ENCODE measurements around the gene WFDC1. TPM values are rescaled to one million over a fixed set of nuclear protein-coding genes. Genes with fewer than 3 reads are reported as not detected.

Gene WFDC1
- total and polyA plus RNA-seq, 2 of the 4 experiments (the other 2 are of a cell fraction): 4.7 to 6.8 TPM

- Histone ChIP-seq H3K9ac (ENCODE audit: low read depth, low read length) (no peak overlapping the region), H4K8ac (ENCODE audit: low read depth in 2 of 2, low read length in 2 of 2) (no peak overlapping the region), H3K4me1 (ENCODE audit: control insufficient read depth, insufficient read depth, low read length) (no peaks in the 10 kb centered on the region), H3K56ac (ENCODE audit: extremely low read depth, insufficient read depth, low read length) (no peak overlapping the region), H3K27me3 (ENCODE audit: control insufficient read depth, insufficient read depth, low read length) (peaks cover 38% of the 10 kb centered on the region), H2AK9ac (replicated peaks; ENCODE audit: low read depth, low read length, poor library complexity) (no peak overlapping the region), H2AFZ (replicated peaks; ENCODE audit: low read length, poor library complexity) (peak overlapping the region; percentile 56), H3K4ac (ENCODE audit: low read depth, low read length) (no peak overlapping the region), H4K5ac (ENCODE audit: low read depth, low read length) (no peak overlapping the region), H3K4me3 (ENCODE audit: insufficient read depth, low read depth, low read length) (no peak overlapping the region), H3K79me1 (ENCODE audit: low read depth in 1 of 2, low read length in 2 of 2) (no peaks in the 10 kb centered on the region), H2BK15ac (ENCODE audit: low read depth, low read length) (no peak overlapping the region), H2AK5ac (ENCODE audit: low read depth, low read length) (no peak overlapping the region), H2BK5ac (ENCODE audit: low read depth, low read length, poor library complexity, severe bottlenecking) (no peak overlapping the region), H3K23ac (ENCODE audit: low read depth, low read length) (no peak overlapping the region), H3K18ac (ENCODE audit: low read depth, low read length) (no peak overlapping the region), H4K20me1 (ENCODE audit: insufficient read depth, low read length) (no peaks in the 10 kb centered on the region), H3K36me3 (ENCODE audit: control insufficient read depth, insufficient read depth, low read length) (no peaks in the 10 kb centered on the region), H3K14ac (replicated peaks; ENCODE audit: low read depth, low read length) (no peak overlapping the region), H3K9me3 (ENCODE audit: control insufficient read depth, insufficient read depth, low read length) (peaks cover 3% of the 10 kb centered on the region), H3K4me2 (ENCODE audit: low read depth, low read length) (no peak overlapping the region), H2BK120ac (ENCODE audit: low read depth, low read length) (no peak overlapping the region), H2BK20ac (ENCODE audit: low read depth, low read length) (no peak overlapping the region), H3K9me1 (ENCODE audit: insufficient read depth, low read length) (0 out of 2 replicates have a peak, but pooled peaks cover 2% of the 10 kb centered on the region), H3K27ac (ENCODE audit: insufficient read depth, low read length) (no peak overlapping the region), H4K91ac (ENCODE audit: insufficient read depth, low read depth, low read length) (no peak overlapping the region)
- peak; percentile 40; the same call in 1 of the 2 replicates for TF ChIP-seq CEBPB (IDR thresholded peaks at IDR 0.05; ENCODE audit: low read depth, low read length)
- no peak for TF ChIP-seq BHLHE40 (IDR thresholded peaks at IDR 0.05; ENCODE audit: low read depth, low read length)
- TF ChIP-seq, protein P1, sequence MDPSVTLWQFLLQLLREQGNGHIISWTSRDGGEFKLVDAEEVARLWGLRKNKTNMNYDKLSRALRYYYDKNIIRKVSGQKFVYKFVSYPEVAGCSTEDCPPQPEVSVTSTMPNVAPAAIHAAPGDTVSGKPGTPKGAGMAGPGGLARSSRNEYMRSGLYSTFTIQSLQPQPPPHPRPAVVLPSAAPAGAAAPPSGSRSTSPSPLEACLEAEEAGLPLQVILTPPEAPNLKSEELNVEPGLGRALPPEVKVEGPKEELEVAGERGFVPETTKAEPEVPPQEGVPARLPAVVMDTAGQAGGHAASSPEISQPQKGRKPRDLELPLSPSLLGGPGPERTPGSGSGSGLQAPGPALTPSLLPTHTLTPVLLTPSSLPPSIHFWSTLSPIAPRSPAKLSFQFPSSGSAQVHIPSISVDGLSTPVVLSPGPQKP (IDR thresholded peaks at IDR 0.05; ENCODE audit: borderline replicate concordance, low read depth, low read length): no peak
- TF ChIP-seq RAD21 (IDR thresholded peaks at IDR 0.05; ENCODE audit: low read length): no peak
- TF ChIP-seq FOS (IDR thresholded peaks at IDR 0.05; ENCODE audit: low read depth, low read length): no peak
- ChIA-PET POLR2A (ENCODE audit: unreplicated experiment) (no interaction called here), CTCF (no interaction called here)
- intact Hi-C loops (cut with micrococcal nuclease): no loop called here
- in situ Hi-C loops (cut with MboI; ENCODE audit: low sequenced_read_pairs): no loop called here
- ATAC-seq (ENCODE audit: low read depth): no peak
- no TSS peak for BruUV-seq (replicated peaks)
- dilution Hi-C loops (cut with HindIII; ENCODE audit: low sequenced_read_pairs, unreplicated experiment): no loop called here
- no peak for DNase-seq
- no CpG with 5 or more reads among the region's 18 CpGs for WGBS, 2 experiments (ENCODE audit: extremely low coverage in 2 of 2, insufficient read length in 1 of 2)
These were observed 45.8 kb downstream of the WFDC1 start for GRCh38 chr16:84340325-84341040.

Measured in IMR-90 (cell line).